CD4-positive, CD25-positive, alpha-beta regulatory T cell (primary cell): Measurements from ENCODE around the gene RAD51B. TPM values are rescaled to one million over a fixed set of nuclear protein-coding genes. Genes with fewer than 3 reads are reported as not detected.
"Not testable (repeated sequence)": the region's sequence is repeated elsewhere in the genome, so short reads cannot be mapped to it uniquely, and the experiment has no call there.

Source experiments
- ATAC-seq, 2 donors: fragments of 150-1000 bp; cut with Tn5 transposase; one replicate each; pipeline ENCODE4 v1.10.0; 2021; ENCODE audit warnings: low read depth in 2 of 2, moderate number of reproducible peaks in 2 of 2, moderate library complexity in 1 of 2
- DNase-seq, 3 donors: peaks; one replicate each; pipeline versions ENCODE4 v3.0.0 to v3.0.0-alpha.2; 2012 to 2022; ENCODE audit warnings: mixed read lengths in 1 of 3
- H3K27ac ChIP-seq: one replicate; pipeline ENCODE4 v1.7.0; 2013; ENCODE audit warnings: mild to moderate bottlenecking, low read length; ENCODE audit not compliant: insufficient read depth, poor library complexity, severe bottlenecking
- H3K27me3 ChIP-seq: one replicate; pipeline ENCODE4 v1.7.0; 2013; ENCODE audit warnings: low read length; ENCODE audit not compliant: control insufficient read depth, insufficient read depth
- H3K36me3 ChIP-seq: one replicate; pipeline ENCODE4 v1.7.0; 2013; ENCODE audit warnings: mild to moderate bottlenecking, low read length, moderate library complexity; ENCODE audit not compliant: control insufficient read depth, insufficient read depth
- H3K4me1 ChIP-seq: 2 replicates; pipeline ENCODE4 v1.7.0; 2013; ENCODE audit warnings: mild to moderate bottlenecking, low read length; ENCODE audit not compliant: insufficient read depth, control insufficient read depth, poor library complexity, severe bottlenecking
- H3K4me3 ChIP-seq: one replicate; pipeline ENCODE4 v1.7.0; 2013; ENCODE audit warnings: low read depth, mild to moderate bottlenecking, low read length, moderate library complexity
- H3K9me3 ChIP-seq, 2 experiments: 1 replicate in 1 of 2; 2 replicates in 1 of 2; pipeline ENCODE4 v1.7.0; 2013; ENCODE audit warnings: low read length in 2 of 2, mild to moderate bottlenecking in 1 of 2, moderate library complexity in 1 of 2; ENCODE audit not compliant: control insufficient read depth in 2 of 2
- H3K27ac Mint-ChIP-seq, 3 donors: one replicate each; pipeline ENCODE4 v1.8.0; 2020 to 2022; ENCODE audit warnings: mild to moderate bottlenecking in 3 of 3, mixed read lengths in 3 of 3, moderate library complexity in 2 of 3
- H3K27me3 Mint-ChIP-seq: one replicate; pipeline ENCODE4 v1.8.0; 2022; ENCODE audit warnings: mild to moderate bottlenecking, mixed read lengths
- H3K36me3 Mint-ChIP-seq: one replicate; pipeline ENCODE4 v1.8.0; 2020; ENCODE audit warnings: mixed read lengths
- H3K4me1 Mint-ChIP-seq, 4 donors: one replicate each; pipeline ENCODE4 v1.8.0; 2020 to 2022; ENCODE audit warnings: mixed read lengths in 4 of 4, mild to moderate bottlenecking in 1 of 4
- H3K4me3 Mint-ChIP-seq, 4 donors: one replicate each; pipeline ENCODE4 v1.8.0; 2020 to 2022; ENCODE audit warnings: mild to moderate bottlenecking in 4 of 4, mixed read lengths in 4 of 4, moderate library complexity in 3 of 4
- H3K9me3 Mint-ChIP-seq, 7 donors: one replicate each; pipeline ENCODE4 v1.8.0; 2020 to 2022; ENCODE audit warnings: mixed read lengths in 7 of 7, mild to moderate bottlenecking in 3 of 7, moderate library complexity in 2 of 7
- polyA plus RNA-seq, 4 donors: library from polyadenylated mRNA; unstranded; fragments of 300-500 nt; fragmentation: Illumina TruSeq; gene quantifications; one replicate each; pipeline ENCODE4 v1.2.3, GENCODE V29; 2021
- total RNA-seq: library from RNA; stranded (reverse); gene quantifications from one replicate; pipeline ENCODE4 v1.2.3, GENCODE V29; 2022

Gene RAD51B
- total and polyA plus RNA-seq, 5 donors from 2014 or later, result 19.1 to 40.2 (median 28.1) TPM

- H3K9me3 ChIP-seq, result no peaks in the 10 kb centered on the region
- no peaks in the 10 kb centered on the region for H3K36me3 ChIP-seq
- ATAC-seq (no peak), DNase-seq (no peak)
- peak overlapping the region in 2 of 4 donors; percentile 19 to 41 for H3K4me3 Mint-ChIP-seq
- H3K27ac ChIP-seq, result no peak overlapping the region
- H3K4me1 ChIP-seq, result no peaks in the 10 kb centered on the region
- no peaks in the 10 kb centered on the region for H3K36me3 Mint-ChIP-seq
- no peaks in the 10 kb centered on the region for H3K27me3 Mint-ChIP-seq
- H3K27me3 ChIP-seq, result no peaks in the 10 kb centered on the region
- peak overlapping the region in 1 of 3 donors; percentile 22 for H3K27ac Mint-ChIP-seq
- H3K9me3 Mint-ChIP-seq, result peaks cover 0 to 7% (median 0%) of the 10 kb centered on the region in 7 donors
- H3K4me3 ChIP-seq, result no peak overlapping the region
- peaks cover 6 to 18% (median 14%) of the 10 kb centered on the region in 4 donors for H3K4me1 Mint-ChIP-seq
Measured at GRCh38 chr14:68089146-68089731, 269.7 kb downstream of the RAD51B start.

GRCh38 chr14:68094158-68094557 lies 274.6 kb downstream of the RAD51B start:
- DNase-seq (no peak), ATAC-seq (no peak)
- H3K9me3 ChIP-seq, result peaks cover 0 to 4% of the 10 kb centered on the region in 2 experiments
- Mint-ChIP-seq H3K36me3 (peaks cover 13% of the 10 kb centered on the region), H3K4me3 (no peak overlapping the region), H3K27me3 (no peaks in the 10 kb centered on the region), H3K4me1 (peaks cover 0 to 10% (median 2%) of the 10 kb centered on the region in 4 donors), H3K27ac (no peak overlapping the region), H3K9me3 (peaks cover 0 to 13% (median 6%) of the 10 kb centered on the region in 7 donors)
- H3K36me3 ChIP-seq, result no peaks in the 10 kb centered on the region
- no peak overlapping the region for H3K4me3 ChIP-seq
- no peaks in the 10 kb centered on the region for H3K4me1 ChIP-seq
- H3K27ac ChIP-seq, result no peak overlapping the region
- no peaks in the 10 kb centered on the region for H3K27me3 ChIP-seq

GRCh38 chr14:68094752-68095151 lies 275.2 kb downstream of the RAD51B start:
- Histone ChIP-seq H3K36me3 (no peaks in the 10 kb centered on the region), H3K27me3 (no peaks in the 10 kb centered on the region), H3K9me3 (peaks cover 0 to 7% of the 10 kb centered on the region in 2 experiments), H3K27ac (no peak overlapping the region), H3K4me1 (no peaks in the 10 kb centered on the region), H3K4me3 (no peak overlapping the region)
- H3K9me3 Mint-ChIP-seq, result peaks cover 0 to 13% (median 6%) of the 10 kb centered on the region in 7 donors
- peaks cover 0 to 5% (median 0%) of the 10 kb centered on the region in 4 donors for H3K4me1 Mint-ChIP-seq
- ATAC-seq (no peak), DNase-seq (no peak)
- H3K27ac Mint-ChIP-seq, result no peak overlapping the region
- H3K36me3 Mint-ChIP-seq, result peaks cover 13% of the 10 kb centered on the region
- H3K27me3 Mint-ChIP-seq, result no peaks in the 10 kb centered on the region
- H3K4me3 Mint-ChIP-seq, result no peak overlapping the region

GRCh38 chr14:68097727-68098126 lies 278.1 kb downstream of the RAD51B start:
- no peaks in the 10 kb centered on the region for H3K27me3 Mint-ChIP-seq
- DNase-seq, result no peak

GRCh38 chr14:68098834-68099233 lies 279.3 kb downstream of the RAD51B start:
- H3K27ac Mint-ChIP-seq, result no peak overlapping the region
- Histone ChIP-seq H3K9me3 (peaks cover 19% of the 10 kb centered on the region in 2 experiments), H3K4me3 (no peak overlapping the region), H3K36me3 (no peaks in the 10 kb centered on the region), H3K27ac (no peak overlapping the region), H3K4me1 (no peaks in the 10 kb centered on the region), H3K27me3 (no peaks in the 10 kb centered on the region)
- DNase-seq (no peak), ATAC-seq (no peak)
- H3K4me1 Mint-ChIP-seq, result peaks cover 0 to 5% (median 2%) of the 10 kb centered on the region in 4 donors
- no peaks in the 10 kb centered on the region for H3K27me3 Mint-ChIP-seq
- H3K9me3 Mint-ChIP-seq, result peaks cover 0 to 24% (median 14%) of the 10 kb centered on the region in 7 donors
- H3K4me3 Mint-ChIP-seq, result no peak overlapping the region
- peaks cover 33% of the 10 kb centered on the region for H3K36me3 Mint-ChIP-seq

More at GRCh38 chr14:68097727-68098126, 278.1 kb downstream of the RAD51B start:
- H3K4me1 ChIP-seq, result no peaks in the 10 kb centered on the region
- no peaks in the 10 kb centered on the region for H3K27me3 ChIP-seq
- H3K4me3 Mint-ChIP-seq, result no peak overlapping the region
- H3K9me3 Mint-ChIP-seq, result peaks cover 0 to 24% (median 19%) of the 10 kb centered on the region in 7 donors
- peaks cover 18 to 19% of the 10 kb centered on the region in 2 experiments for H3K9me3 ChIP-seq
- no peaks in the 10 kb centered on the region for H3K36me3 ChIP-seq
- H3K27ac ChIP-seq, result no peak overlapping the region
- no peak overlapping the region for H3K27ac Mint-ChIP-seq
- H3K4me1 Mint-ChIP-seq, result peaks cover 0 to 4% (median 0%) of the 10 kb centered on the region in 4 donors
- H3K36me3 Mint-ChIP-seq, result peaks cover 27% of the 10 kb centered on the region
- ATAC-seq, result no peak
- no peak overlapping the region for H3K4me3 ChIP-seq

- ATAC-seq, result no peak
Measured at GRCh38 chr14:68099495-68100045, 280.0 kb downstream of the RAD51B start.

GRCh38 chr14:68101715-68102301 lies 282.2 kb downstream of the RAD51B start:
- H3K4me3 Mint-ChIP-seq, H3K36me3 ChIP-seq, ATAC-seq, H3K27ac Mint-ChIP-seq, H3K27me3 Mint-ChIP-seq, DNase-seq, H3K4me3 ChIP-seq, H3K27me3 ChIP-seq, H3K27ac ChIP-seq, H3K4me1 Mint-ChIP-seq, H3K4me1 ChIP-seq: not testable (repeated sequence)
- peaks cover 19% of the 10 kb centered on the region in 2 experiments for H3K9me3 ChIP-seq
- Mint-ChIP-seq H3K9me3 (peaks cover 0 to 24% (median 14%) of the 10 kb centered on the region in 7 donors), H3K36me3 (peaks cover 34% of the 10 kb centered on the region)

More at GRCh38 chr14:68099495-68100045, 280.0 kb downstream of the RAD51B start:
- H3K9me3 Mint-ChIP-seq, result peaks cover 0 to 24% (median 14%) of the 10 kb centered on the region in 7 donors
- no peak overlapping the region for H3K4me3 Mint-ChIP-seq
- Histone ChIP-seq H3K4me1 (no peaks in the 10 kb centered on the region), H3K4me3 (no peak overlapping the region), H3K27ac (no peak overlapping the region), H3K27me3 (no peaks in the 10 kb centered on the region), H3K36me3 (no peaks in the 10 kb centered on the region), H3K9me3 (peaks cover 19% of the 10 kb centered on the region in 2 experiments)
- H3K36me3 Mint-ChIP-seq, result peaks cover 34% of the 10 kb centered on the region
- no peaks in the 10 kb centered on the region for H3K27me3 Mint-ChIP-seq
- no peak overlapping the region for H3K27ac Mint-ChIP-seq
- peaks cover 0 to 7% (median 2%) of the 10 kb centered on the region in 4 donors for H3K4me1 Mint-ChIP-seq
- DNase-seq, result no peak
